HG02970 (cell line): Measurements from ENCODE around the gene MPPED1.

Experiments used
- ATAC-seq: cut with Tn5 transposase; IDR thresholded peaks from one replicate; pipeline ENCODE4 v1.9.1; 2021; ENCODE audit warnings: mild to moderate bottlenecking, moderate library complexity, moderate number of reproducible peaks; ENCODE audit not compliant: unreplicated experiment, low FRiP score

Gene MPPED1

DNA sequence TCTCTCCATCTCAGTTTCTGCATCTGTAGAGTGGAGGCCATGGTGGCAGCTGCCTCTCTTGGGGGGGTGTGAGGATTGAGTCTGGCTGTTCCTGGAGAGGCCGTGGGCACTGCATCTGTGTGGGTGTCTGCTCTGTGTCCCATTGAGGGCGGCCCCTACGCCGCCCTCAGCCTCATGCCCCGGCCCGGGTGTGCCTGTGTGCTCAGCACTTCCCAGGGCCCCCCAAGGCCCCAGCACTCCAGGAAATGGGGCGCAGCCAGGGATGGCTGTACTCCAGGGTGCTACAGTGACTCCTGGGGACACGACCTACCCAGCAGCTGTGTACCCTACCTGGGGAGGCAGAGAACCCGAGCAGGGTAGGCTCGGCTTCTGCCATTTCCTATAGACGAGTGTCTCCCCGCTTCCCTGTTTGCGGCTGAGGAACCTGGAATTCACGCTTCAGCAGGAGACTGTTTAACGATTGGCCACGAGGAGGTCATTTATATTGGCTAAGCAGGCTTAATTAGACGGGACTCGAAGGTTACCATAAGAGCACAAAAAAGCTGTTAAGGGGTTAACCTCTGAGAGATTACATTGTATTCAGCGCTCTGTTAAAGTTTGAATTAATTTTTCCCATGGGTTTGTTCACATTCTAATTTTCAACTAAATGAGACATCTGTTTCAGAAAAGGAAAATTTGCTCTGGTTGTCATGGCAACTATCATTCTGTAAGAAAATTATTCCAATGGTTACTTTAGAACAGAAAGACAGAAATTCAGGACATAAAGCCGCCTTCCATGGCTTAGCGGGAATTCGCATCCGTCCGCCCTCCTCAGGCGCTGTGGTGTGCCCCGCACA is 76.4 kb downstream of the MPPED1 start:
- ATAC-seq = no peak

DNA sequence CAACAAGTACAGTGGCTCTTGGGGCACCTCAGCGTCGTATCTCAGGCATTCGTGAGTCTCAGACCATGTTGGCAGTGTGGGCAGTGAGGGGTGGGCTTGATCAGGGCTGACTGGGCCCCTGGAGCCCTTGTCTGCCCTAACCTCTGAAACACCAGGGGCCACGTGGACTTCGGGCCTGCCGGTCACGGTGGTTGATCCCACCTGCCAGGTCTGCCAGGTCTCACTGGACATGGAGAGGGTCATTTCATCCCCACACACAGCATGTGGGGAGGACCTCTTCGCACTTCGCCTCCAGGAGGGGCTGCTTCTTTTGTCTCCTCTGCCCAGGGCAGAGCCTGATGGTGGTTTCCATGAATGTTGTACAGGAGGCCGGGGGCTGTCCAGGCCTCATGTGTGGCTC is 77.1 kb downstream of the MPPED1 start:
- no peak for ATAC-seq

DNA sequence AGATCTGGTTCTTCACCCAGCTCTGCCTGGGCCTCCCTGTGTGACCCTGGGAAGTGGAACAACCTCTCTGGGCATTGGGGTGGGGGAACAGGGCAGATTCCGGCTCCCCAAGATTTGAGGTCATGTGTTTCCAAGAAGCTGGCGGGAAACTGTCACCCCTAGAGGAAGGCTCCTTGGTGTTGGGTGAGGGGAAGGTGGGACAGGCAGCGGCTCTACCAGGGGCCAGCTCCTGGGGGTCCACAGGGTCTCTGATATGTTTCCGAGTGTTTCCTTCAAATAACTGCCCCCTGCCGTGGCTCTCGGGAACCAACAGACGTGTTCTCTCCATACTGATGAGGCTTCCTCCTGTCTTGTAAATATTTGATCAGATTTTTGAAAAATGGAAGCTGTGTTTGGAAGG is 78.5 kb downstream of the MPPED1 start:
- ATAC-seq = no peak

DNA sequence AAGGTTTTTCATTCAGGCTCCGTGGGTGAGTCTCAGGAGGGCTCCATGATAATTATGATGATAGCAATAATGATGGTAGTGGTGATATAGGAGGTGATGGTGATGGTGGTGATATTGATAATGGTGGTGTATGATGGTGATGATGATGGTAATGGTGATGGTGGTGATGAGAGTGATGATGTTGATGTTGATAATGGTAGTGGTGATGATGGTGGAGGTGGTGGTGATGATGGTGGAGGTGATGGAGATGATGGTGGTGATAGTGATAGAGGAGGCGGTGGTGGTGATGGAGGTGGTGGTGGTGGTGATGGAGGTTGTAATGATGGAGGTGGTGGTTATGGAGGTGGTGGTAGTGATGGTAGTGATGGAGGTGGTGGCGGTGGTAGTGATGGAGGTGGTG is 79.4 kb downstream of the MPPED1 start:
- no peak for ATAC-seq

DNA sequence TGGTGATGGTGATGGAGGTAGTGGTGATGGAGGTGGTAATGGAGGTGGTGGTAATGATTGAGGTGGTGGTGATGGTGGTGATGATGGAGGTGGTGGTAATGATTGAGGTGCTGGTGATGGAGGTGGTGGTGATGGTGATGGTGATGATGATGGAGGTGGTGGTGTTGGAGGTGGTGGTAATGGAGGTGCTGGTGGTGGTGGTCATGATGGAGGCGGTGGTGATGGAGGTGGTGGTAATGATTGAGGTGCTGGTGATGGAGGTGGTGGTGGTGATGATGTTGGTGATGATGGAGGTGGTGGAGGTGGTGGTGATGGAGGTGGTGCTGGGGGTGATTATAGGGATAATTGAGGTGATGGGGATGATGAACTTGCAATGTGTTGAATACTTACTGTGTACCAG is 79.9 kb downstream of the MPPED1 start:
- no peak for ATAC-seq

DNA sequence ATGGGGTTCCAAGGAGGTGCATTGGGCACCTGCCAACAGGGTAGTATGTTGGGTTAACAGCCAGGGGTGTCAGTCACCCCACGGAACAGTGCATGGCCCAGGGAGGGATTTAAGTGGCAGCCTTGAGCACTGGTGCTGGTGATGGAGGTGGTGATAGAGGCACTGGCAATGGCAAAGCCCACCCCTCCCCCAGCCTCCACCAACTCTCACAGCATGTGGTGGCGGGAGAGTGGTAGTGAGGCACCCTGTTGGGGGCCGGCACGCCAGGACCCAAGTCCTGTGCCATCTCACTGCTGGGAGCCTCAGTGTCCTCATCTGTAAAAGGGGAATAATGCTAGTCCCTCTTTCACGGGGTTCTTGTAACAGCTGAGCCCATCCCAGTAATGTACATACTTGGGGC is 81.5 kb downstream of the MPPED1 start:
- no peak for ATAC-seq

DNA sequence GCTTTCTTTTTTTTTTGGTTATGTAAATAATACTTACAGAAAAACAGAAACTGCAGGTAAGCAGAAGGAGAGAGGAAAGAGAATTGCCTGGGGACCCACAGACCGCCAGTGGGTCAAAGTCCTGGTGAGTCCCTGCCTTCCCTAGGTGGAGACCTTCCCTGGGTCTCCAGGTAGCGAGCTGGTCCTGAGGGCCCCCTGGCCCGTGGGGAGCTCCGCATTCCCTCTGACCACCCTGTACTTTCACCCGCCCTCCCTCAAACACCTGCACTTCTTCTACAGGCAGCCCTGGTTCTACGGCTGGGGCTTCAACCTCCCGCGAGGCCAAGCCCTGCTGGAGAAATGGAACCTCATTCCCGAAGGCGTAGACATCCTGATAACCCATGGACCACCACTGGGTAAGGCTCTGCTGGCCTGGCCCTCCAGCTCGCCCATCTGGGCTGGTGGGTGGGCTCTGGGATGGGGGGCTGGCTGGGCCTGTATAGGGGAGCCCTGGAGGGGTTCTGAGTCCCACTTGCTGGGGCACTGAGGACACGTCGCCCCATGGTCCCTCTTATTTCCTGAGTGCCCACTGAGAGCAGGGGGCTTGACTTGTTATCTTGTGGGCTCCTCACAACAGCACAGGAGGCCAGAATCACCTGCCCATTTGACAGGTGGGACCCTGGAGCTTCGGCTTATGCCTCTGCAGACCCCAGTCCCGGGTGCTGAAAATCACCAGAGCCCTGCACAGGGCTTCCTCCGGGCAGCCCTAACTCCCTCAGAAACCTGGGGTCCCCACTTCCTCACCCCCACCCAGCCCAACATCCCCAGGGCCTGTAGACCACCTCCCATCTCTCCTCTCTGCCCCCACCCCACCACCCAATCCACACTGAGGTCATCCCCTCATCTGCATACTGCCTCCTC is 86.4 kb downstream of the MPPED1 start:
- ATAC-seq = no peak

DNA sequence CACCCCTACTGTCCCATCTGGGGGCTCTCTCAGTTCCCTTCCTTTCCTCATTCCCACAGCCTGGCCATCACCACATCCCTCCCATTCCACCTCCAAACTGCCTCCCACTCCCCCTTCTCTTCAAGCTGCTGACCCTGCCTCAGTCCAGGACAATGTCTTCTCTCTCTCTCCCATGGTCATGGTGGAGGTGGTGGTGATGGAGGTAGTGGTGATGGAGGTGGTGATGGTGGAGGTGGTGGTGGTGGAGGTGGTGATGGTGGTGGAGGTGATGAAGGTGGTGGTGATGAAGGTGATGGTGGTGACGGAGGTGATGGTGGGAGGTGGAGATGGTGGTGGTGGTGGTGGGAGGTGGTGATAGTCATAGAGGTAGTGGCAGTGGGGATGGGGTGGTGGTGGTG is 87.0 kb downstream of the MPPED1 start:
- no peak for ATAC-seq

DNA sequence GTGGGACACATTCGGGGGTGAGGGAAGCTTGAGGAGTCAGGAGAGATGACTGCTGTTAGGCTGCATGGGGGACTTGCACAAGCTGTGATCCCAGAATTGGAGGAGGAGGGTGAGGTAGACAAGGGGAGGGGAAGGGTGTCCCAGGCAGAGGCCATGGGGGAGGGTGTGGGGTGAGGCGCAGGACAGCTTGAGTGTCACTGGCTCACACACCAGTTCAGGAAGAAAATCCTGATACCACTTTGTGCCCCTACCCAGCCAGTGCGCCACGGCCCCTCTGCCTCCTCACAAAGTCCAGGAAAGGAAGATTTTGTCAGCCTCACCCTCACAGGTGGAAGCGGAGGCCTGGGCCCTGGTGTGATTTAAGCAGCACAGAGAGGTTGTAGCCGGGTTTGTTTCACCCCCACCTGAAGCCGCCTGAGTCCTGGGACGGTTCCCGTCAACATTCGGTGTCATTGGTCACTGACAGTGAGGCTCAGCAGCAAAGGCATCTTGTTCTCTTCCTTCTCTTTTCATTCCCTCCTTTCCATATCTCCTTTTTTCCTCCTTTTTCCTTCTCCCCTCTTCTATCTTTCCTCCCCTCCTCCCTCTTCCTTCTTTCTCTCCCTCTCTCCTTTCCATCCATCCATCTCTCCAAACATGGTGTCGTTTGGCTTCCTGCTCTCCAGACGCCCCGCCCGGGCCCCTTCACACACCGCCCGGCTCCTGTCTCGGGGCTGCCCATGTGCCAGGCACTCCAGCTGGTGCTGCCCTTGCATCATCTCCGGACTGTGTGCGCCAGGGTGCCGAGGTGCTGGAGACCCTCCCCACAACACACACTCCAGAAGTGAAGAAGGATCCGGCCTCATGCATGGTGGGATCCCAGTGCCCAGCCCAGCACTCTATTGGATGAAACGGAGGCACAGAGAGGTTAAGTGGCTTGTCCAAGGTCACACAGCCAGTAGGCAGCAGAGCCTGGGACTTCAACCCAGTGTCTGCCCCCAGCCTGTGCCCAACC is 89.3 kb downstream of the MPPED1 start:
- ATAC-seq = no peak

DNA sequence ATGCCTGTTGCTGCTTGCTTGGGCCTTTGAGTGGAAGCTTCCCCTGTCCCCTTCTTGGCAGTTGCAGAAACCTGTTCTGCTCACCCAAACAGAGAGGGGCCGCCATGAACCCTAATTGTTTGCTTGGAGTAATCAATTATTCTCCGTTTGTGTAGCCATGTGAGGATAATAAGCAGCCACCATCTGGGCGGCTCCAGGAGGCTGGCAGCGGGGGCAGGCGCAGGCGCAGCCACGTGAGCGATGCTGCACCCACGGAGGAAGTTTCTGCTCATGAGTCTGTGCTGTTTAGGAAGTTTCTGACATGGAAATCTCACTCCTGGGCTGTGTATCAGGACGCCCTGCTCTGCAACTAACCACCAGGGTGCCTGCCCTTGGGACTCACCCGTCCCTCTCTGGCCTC is 90.1 kb downstream of the MPPED1 start:
- no peak for ATAC-seq

DNA sequence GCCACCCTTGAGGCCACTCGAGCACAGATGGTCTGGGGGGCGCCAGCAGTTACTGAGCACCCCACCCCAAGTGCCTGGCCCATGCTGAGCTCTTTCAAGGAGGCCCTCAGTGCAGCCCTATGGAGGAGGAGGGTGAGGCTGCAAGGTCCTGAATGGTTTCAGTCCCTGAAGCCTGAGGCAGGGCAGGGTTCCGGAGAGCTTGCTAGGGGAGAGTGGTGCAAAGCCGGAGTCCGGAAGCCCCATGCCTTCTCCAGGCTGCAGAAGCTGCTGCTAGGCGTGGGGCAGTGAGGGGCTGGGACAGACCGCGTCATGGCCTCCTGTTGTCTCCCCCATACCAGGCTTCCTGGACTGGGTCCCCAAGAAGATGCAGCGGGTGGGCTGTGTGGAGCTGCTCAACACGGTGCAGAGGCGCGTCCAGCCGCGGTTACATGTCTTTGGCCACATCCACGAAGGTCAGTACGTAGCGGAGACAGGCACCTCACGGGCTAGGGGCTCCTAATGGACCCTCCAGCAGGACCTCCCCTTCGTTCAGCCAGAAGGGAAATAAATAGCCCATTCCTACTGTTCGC is 90.6 kb downstream of the MPPED1 start:
- ATAC-seq = no peak

DNA sequence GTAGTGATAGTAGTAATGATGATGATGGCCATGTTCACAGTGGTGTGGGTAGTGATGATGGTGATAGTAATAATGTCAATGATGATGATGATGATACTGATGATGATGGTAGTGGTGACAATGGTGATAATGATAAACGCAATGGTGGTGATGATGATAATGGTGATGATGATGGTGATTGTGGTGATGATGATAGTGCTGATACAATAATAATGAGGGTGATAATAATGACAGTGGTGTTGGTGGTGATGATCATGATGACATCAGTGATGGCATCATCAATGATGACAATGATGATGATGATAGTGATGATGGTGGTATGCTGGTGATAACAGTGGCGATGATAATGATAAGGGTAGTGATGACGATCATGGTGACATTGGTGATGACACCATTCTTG is 92.3 kb downstream of the MPPED1 start:
- no peak for ATAC-seq

DNA sequence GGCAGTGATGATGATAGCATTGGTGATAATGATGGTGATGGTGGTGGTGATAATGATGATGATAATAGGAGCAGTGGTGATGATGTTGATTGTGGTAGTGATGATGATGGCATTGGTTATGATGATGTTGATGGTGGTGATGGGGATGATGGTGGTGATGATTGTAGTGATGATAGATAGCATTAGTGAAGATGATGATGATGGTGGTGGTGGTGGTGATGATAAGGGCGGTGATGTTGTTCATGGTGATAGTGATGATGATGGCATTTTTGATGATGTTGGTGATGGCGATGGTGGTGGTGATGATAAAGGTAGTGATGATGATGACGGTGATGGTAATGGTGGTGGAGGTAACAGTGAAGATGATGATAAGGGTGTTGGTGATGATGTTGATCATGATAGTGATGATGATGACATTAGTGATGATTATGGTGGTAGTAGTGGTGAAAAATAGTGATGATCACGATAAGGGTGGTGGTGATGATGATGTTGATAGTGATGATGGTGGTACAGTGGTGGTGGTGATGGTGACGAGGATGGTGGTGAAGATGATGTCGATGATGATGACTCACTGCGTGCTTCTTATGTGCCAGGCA is 93.0 kb downstream of the MPPED1 start:
- no peak for ATAC-seq

DNA sequence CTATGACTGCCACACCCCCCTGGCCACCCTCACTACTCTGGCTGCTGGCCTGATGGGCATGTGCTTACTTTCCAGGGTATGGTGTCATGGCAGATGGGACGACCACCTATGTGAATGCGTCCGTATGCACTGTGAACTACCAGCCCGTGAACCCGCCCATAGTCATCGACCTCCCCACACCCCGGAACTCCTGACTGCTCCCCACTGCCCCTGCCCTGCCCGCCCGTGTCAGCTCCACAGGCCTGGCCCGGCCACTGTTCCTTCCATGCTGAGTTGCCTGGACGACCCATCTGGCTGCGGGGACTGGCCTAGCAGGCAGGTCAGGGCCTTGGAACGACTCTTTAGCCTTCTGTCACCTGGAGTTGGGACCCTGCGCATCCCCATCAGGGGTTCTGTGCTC is 93.6 kb downstream of the MPPED1 start:
- no peak for ATAC-seq

DNA sequence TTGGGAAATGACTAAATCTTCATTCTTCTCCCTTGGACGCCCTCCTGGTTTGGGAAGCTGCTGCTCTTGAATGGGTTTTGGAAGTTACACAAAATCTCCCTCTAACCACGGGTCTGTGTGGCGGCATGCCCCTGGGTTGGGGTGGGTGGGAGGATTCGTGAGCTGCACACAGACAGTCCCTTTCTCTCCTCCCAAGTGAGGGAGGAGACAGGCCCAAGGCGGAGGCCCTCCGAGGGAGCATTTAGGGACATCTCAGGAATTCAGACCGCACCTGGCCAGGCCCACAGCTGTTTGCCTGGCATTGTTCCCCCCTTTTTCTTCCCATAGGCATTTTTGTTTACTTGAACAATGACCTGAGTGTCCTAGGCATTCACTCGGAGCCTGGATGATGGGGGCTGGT is 94.1 kb downstream of the MPPED1 start:
- no peak for ATAC-seq

DNA sequence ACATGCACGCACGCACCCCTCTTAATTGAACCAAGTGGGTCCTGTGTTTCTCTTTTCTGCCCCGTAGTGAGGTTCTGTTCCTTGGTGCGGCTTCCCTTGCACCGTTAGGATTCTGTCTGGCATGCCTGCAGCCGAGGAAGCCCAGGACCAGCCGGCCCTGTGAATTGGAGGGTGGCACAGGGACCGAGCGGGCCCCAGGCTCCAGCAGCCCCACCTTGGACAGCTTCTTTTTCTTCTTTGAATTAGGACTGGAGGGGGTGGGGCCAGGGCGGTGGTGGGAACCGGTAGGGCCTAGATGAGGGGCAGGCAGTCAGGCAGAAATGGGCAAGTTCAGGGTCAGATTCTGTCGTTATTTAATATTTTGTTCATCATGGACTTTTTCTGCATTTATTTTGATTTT is 94.7 kb downstream of the MPPED1 start:
- no peak for ATAC-seq

DNA sequence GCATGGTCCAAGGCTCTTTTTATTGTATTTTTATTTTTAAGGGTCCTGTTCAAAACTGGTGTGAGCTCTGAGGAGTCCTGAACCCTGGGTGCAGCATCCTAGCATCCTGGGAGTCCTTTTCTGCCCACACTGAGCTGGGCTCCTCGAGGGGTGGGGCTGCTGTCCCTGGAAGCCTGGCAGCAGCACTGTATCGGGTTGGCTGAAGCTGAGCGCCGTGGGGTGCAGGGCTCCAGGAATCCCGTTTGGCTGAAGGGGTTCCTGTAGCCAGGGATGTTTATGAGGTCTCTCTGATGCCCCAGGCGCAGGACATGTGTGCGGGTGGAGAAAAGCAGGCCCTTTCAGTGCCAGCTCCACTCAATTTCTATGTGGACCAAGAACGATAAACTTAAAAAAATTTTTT is 95.4 kb downstream of the MPPED1 start:
- ATAC-seq = no peak

DNA sequence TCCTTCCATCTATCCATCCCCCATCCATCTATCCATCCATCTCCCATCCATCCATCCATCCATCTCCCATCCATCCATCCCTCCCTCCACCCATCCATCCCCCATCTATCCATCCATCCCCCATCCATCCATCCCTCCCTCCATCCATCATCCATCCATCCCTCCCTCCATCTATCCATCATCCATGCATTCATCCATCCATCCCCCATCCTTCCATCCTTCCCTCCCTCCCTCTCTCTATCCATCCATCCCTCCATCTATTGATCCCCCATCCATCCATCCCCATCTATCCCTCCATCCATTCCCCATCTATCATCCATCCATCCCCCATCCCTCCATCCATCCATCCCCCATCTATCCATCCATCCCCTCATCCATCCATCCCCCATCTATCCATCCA is 96.7 kb downstream of the MPPED1 start:
- no peak for ATAC-seq

DNA sequence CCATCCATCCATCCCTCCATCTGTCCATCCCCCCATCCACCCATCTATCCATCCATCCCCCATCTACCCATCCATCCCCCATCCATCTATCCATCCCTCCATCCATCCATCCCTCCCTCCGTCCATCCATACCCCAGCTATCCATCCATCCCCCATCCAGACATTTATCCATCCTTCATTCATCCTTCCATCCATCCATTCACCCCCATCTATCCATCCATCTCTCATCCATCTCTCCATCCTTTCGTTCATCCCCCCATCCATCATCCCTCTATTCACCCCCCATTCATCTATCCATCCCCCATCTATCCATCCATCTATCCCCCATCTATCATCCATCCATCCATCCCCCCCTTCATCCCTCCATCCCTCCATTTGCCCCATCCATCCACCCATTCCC is 97.5 kb downstream of the MPPED1 start:
- no peak for ATAC-seq
